Epidermal melanocyte (primary cell): ENCODE results near the gene TBC1D3K.
"Not testable (repeated sequence)": the region's sequence is repeated elsewhere in the genome, so short reads cannot be mapped to it uniquely, and the experiment has no call there.

Experiments used
- DNase-seq: peaks from one replicate; pipeline ENCODE4 v3.0.0; 2011; ENCODE audit warnings: low spot score; ENCODE audit not compliant: insufficient read length

The TBC1D3K gene

GRCh38 chr17:37924115-37924514 lies at the start of gene TBC1D3K:
Gene TBC1D3K (plus strand): TSS chr17:37924415. CDS start chr17:37926000, 1,585 bp downstream.
- not testable (repeated sequence) for DNase-seq

GRCh38 chr17:37884516-37884915 lies 39.7 kb upstream of the TBC1D3K start:
- no peak for DNase-seq

- DNase-seq: no peak
Measured at GRCh38 chr17:37885136-37885535, 39.1 kb upstream of the TBC1D3K start.

- DNase-seq: no peak
Measured at GRCh38 chr17:37888881-37889280, 35.3 kb upstream of the TBC1D3K start.

- DNase-seq: not testable (repeated sequence)
Measured at GRCh38 chr17:37896961-37897360, 27.3 kb upstream of the TBC1D3K start.
